Measurements from ENCODE around the gene SUSD6.
"Not testable (repeated sequence)": the region's sequence is repeated elsewhere in the genome, so short reads cannot be mapped to it uniquely, and the experiment has no call there.

SUSD6 gene

GRCh38 chr14:69620981-69621380, 9.6 kb downstream of the SUSD6 start:
- no peak for DNase-seq (ENCODE audit: low spot score)

- no peak for DNase-seq (ENCODE audit: low spot score)
Measured at GRCh38 chr14:69624136-69624535, 12.7 kb downstream of the SUSD6 start.

GRCh38 chr14:69625299-69626131, 14.1 kb downstream of the SUSD6 start:
- DNase-seq (ENCODE audit: low spot score): no peak

- DNase-seq (ENCODE audit: low spot score): no peak
Measured at GRCh38 chr14:69626132-69626500, 14.7 kb downstream of the SUSD6 start.

- no peak for DNase-seq (ENCODE audit: low spot score)
Measured at GRCh38 chr14:69629225-69630127, 18.1 kb downstream of the SUSD6 start.

GRCh38 chr14:69630360-69630759, 19.0 kb downstream of the SUSD6 start:
- no peak for DNase-seq (ENCODE audit: low spot score)

GRCh38 chr14:69631509-69631908, 20.1 kb downstream of the SUSD6 start:
- DNase-seq (ENCODE audit: low spot score): no peak

GRCh38 chr14:69632164-69632563, 20.8 kb downstream of the SUSD6 start:
- no peak for DNase-seq (ENCODE audit: low spot score)

GRCh38 chr14:69632593-69633151, 21.3 kb downstream of the SUSD6 start:
- no peak for DNase-seq (ENCODE audit: low spot score)

- no peak for DNase-seq (ENCODE audit: low spot score)
Measured at GRCh38 chr14:69633238-69633637, 21.8 kb downstream of the SUSD6 start.

GRCh38 chr14:69635981-69636639, 24.7 kb downstream of the SUSD6 start:
- DNase-seq (ENCODE audit: low spot score): no peak

- no peak for DNase-seq (ENCODE audit: low spot score)
Measured at GRCh38 chr14:69636718-69637480, 25.5 kb downstream of the SUSD6 start.

GRCh38 chr14:69637503-69638031, 26.2 kb downstream of the SUSD6 start:
- DNase-seq (ENCODE audit: low spot score): no peak

- no peak for DNase-seq (ENCODE audit: low spot score)
Measured at GRCh38 chr14:69640931-69641330, 29.5 kb downstream of the SUSD6 start.

GRCh38 chr14:69642212-69642793, 30.9 kb downstream of the SUSD6 start:
- not testable (repeated sequence) for DNase-seq (ENCODE audit: low spot score)

- no peak for DNase-seq (ENCODE audit: low spot score)
Measured at GRCh38 chr14:69643430-69644200, 32.2 kb downstream of the SUSD6 start.

- DNase-seq (ENCODE audit: low spot score): no peak
Measured at GRCh38 chr14:69644814-69645213, 33.4 kb downstream of the SUSD6 start.

- DNase-seq (ENCODE audit: low spot score): no peak
Measured at GRCh38 chr14:69647213-69647612, 35.8 kb downstream of the SUSD6 start.

GRCh38 chr14:69647642-69648041, 36.2 kb downstream of the SUSD6 start:
- not testable (repeated sequence) for DNase-seq (ENCODE audit: low spot score)

All from GM03348 (cell line).